LNCaP clone FGC (cell line): Measurements from ENCODE around the gene SERGEF.
A peak's percentile ranks its signal among the peaks of the same experiment; 100 is the strongest.

ENCODE experiments used
- DNase-seq: peaks from one replicate; pipeline ENCODE4 v3.0.0-alpha.2; 2011; ENCODE audit warnings: low read depth
- H3K4me3 ChIP-seq: 2 replicates; pipeline ENCODE4 v1.5.1; 2011; ENCODE audit warnings: mild to moderate bottlenecking, low read depth, low read length, control low read depth
- TF ChIP-seq, protein P1 (sequence below): IDR thresholded peaks from 2 replicates; pipeline ENCODE4 v1.5.1; 2012; ENCODE audit warnings: mild to moderate bottlenecking; ENCODE audit not compliant: control insufficient read depth, insufficient read depth; ENCODE audit errors: extremely low read depth

The SERGEF gene

DNA sequence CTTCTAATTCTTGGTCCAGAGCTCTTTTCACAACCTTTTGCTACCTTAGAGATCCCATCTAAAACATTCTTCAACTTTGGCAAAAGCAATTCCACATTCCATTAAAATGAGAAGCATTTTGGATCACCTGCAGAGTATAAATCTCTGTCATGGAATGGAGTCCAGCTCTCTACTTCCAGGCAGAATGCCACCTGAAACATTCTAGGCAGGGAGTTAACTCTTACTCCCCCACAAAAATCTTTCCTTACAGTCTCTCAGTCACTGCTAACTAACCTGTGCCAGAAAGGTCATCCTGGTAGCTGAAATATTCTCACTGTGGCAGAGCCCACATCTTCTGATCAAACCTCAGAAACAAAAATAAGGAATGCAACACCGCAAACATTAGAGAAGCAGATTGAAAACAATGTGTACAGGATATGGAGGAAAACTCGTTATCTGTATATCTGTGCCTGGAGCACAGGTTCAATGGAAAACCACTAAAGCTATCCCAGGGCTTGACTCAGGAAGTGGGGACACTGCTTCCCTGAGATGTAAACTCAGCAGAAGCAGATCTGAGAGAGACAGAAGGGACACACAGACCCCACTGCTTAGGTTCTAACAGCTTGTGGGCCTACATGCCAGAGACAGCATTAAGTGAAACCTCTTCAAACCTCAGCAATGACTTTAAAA, 199.3 kb downstream of the SERGEF start:
- no peak for DNase-seq
- H3K4me3 ChIP-seq = no peak overlapping the region
- TF ChIP-seq, protein P1, sequence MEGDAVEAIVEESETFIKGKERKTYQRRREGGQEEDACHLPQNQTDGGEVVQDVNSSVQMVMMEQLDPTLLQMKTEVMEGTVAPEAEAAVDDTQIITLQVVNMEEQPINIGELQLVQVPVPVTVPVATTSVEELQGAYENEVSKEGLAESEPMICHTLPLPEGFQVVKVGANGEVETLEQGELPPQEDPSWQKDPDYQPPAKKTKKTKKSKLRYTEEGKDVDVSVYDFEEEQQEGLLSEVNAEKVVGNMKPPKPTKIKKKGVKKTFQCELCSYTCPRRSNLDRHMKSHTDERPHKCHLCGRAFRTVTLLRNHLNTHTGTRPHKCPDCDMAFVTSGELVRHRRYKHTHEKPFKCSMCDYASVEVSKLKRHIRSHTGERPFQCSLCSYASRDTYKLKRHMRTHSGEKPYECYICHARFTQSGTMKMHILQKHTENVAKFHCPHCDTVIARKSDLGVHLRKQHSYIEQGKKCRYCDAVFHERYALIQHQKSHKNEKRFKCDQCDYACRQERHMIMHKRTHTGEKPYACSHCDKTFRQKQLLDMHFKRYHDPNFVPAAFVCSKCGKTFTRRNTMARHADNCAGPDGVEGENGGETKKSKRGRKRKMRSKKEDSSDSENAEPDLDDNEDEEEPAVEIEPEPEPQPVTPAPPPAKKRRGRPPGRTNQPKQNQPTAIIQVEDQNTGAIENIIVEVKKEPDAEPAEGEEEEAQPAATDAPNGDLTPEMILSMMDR = no peak

DNA sequence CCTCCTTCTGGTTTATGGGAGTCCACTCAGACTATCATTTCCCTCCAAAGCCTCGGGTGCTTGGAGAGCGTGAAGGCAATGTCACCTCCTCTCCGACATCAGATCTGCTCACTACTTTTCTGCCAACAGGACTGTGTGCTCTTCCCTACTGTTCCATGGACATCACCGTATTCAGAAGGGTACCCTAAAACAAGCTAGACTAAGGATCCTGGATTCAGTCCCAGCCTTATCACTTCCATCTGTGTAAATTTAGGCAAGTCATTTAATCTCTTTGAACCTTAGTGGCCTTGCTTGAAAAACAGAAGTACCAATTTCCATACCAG, 200.0 kb downstream of the SERGEF start:
- no peak for DNase-seq
- H3K4me3 ChIP-seq = 0 out of 2 replicates have a peak overlapping the region, but pooled peaks have one; percentile 1
- TF ChIP-seq, protein P1 = no peak

- DNase-seq = peak; percentile 68
- H3K4me3 ChIP-seq = no peak overlapping the region
- TF ChIP-seq, protein P1 = no peak
These were observed 200.6 kb downstream of the SERGEF start for GRCh38 chr11:17812091-17812864.

GRCh38 chr11:17811352-17811751, 201.5 kb downstream of the SERGEF start:
- TF ChIP-seq, protein P1 = no peak
- H3K4me3 ChIP-seq = no peak overlapping the region

GRCh38 chr11:17810746-17811145, 202.1 kb downstream of the SERGEF start:
- H3K4me3 ChIP-seq = no peak overlapping the region
- no peak for DNase-seq

More at GRCh38 chr11:17811352-17811751, 201.5 kb downstream of the SERGEF start:
- no peak for DNase-seq

DNA sequence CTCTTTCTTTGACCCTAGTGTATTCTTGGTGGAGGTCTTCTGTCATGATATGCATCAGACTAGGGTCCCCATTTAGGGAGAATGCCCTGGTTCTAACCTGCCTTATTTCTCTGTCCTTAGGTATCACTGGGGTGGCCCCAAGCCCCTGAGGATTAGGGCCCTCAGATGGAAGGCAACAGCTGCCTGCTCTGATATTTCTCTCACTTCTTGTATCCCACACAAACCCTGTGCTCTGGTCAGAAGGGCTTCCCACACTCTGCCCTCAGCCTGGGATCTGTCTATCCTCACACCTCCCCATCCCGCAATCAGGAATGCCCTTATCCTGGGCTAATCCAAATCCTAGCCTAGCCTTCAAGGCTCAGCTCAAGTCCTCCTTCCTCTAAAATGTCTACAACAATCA, 202.8 kb downstream of the SERGEF start:
- DNase-seq = no peak
- TF ChIP-seq, protein P1 = no peak
- no peak overlapping the region for H3K4me3 ChIP-seq

More at GRCh38 chr11:17810746-17811145, 202.1 kb downstream of the SERGEF start:
- TF ChIP-seq, protein P1 = no peak

GRCh38 chr11:17807034-17807433, 205.8 kb downstream of the SERGEF start:
- no peak for DNase-seq
- no peak overlapping the region for H3K4me3 ChIP-seq
- TF ChIP-seq, protein P1 = no peak
